Measurements from ENCODE around the gene BTBD9.

BTBD9 gene

DNA sequence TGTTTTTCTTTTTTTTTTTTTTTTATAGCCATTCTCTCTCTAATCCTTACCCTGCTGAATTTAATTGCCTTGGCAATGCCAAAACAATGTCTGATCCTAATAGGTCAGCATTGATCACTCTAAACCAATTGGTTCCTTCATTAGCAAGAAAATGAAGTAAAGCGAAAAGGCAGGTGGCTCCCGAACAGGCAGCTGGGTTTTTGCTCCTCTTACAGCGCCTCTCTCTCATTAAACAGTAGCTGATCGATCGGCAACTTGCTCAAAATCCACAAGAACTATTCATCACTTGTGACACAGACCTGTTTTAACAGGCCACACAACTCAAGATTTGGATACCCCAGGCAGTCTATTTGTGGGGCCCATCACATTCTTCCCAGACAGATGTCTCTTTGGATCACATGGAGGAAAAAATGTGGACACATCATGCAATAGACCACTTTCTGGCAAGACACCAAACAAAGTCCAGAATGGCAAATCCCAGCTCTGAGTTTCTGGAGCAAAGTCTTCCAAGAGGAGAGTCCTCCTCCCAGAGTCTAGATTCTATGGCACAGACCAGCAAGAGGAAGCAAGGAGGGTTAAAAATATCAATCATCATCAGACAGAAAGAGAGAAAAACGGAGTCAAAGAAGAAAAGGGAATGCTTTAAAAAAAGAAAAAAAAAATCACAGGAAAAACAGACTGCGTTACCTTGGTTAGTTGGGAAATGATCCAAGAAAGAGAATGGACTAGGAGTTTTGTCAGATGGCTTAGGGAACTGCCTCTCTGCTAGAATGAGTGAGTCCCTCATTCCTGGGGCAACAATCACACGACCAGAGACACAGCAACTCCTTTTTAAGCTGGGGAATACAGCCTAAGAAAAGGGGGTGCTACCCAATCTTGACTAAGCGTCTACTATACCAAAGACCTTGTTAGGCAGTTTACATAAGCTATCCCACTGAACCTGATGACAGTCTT, 247.8 kb downstream of the BTBD9 start:
- no peaks in the 10 kb centered on the region for H3K36me3 ChIP-seq
- TF ChIP-seq, protein P1, sequence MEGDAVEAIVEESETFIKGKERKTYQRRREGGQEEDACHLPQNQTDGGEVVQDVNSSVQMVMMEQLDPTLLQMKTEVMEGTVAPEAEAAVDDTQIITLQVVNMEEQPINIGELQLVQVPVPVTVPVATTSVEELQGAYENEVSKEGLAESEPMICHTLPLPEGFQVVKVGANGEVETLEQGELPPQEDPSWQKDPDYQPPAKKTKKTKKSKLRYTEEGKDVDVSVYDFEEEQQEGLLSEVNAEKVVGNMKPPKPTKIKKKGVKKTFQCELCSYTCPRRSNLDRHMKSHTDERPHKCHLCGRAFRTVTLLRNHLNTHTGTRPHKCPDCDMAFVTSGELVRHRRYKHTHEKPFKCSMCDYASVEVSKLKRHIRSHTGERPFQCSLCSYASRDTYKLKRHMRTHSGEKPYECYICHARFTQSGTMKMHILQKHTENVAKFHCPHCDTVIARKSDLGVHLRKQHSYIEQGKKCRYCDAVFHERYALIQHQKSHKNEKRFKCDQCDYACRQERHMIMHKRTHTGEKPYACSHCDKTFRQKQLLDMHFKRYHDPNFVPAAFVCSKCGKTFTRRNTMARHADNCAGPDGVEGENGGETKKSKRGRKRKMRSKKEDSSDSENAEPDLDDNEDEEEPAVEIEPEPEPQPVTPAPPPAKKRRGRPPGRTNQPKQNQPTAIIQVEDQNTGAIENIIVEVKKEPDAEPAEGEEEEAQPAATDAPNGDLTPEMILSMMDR (IDR thresholded peaks at IDR 0.05; ENCODE audit: low read depth, low read length) = no peak

DNA sequence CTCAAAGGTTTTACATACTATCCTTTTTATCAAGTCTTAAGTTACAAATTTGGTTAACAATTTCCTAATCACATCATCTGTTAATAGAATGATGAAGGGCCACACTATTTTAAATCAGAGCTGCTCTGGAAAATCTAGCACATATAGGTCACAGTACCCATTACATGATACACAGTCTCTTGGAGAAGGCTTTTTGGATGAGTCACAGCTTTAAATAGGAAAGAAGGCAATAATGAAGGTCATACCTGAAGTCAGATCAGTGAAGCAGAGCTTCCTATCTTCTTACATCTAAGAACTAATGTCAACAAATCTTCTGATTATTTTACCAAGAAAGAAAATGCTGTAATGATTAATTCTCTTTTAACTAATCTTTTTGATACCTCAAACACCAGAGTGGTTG, 248.5 kb downstream of the BTBD9 start:
- TF ChIP-seq, protein P1 (IDR thresholded peaks at IDR 0.05; ENCODE audit: low read depth, low read length) = no peak
- H3K36me3 ChIP-seq = no peaks in the 10 kb centered on the region
- no peak overlapping the region for H3K4me3 ChIP-seq (ENCODE audit: low read depth, low read length)
- no peaks in the 10 kb centered on the region for H3K27me3 ChIP-seq
- H3K9me3 ChIP-seq = no peaks in the 10 kb centered on the region
- H3K4me1 ChIP-seq = peaks cover 8% of the 10 kb centered on the region; the same call in 1 of the 2 replicates
- no peak for DNase-seq

More for the DNA sequence above, 247.8 kb downstream of the BTBD9 start:
- no peak for DNase-seq
- no peaks in the 10 kb centered on the region for H3K27me3 ChIP-seq
- H3K4me3 ChIP-seq (ENCODE audit: low read depth, low read length) = no peak overlapping the region
- H3K4me1 ChIP-seq = peaks cover 8% of the 10 kb centered on the region; the same call in 1 of the 2 replicates
- H3K9me3 ChIP-seq = no peaks in the 10 kb centered on the region

DNA sequence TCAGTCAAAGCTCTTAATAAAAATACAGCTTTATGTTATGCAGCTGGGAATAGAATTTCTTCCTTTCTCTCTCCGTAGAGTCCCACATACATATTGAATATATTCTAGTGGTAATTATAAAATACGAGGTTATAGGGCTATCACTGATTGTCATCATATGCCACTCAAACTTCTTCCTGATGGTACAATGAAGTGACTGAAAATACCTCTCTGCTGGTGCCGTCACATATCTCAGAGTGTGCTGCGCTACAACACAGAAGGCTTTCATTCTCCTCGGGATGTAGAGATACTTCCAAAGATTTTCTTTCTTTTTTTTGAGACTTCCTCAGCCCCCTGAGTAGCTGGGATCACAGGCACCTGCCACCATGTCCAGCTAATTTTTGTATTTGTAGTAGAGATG, 249.9 kb downstream of the BTBD9 start:
- H3K9me3 ChIP-seq = no peaks in the 10 kb centered on the region
- TF ChIP-seq, protein P1 (IDR thresholded peaks at IDR 0.05; ENCODE audit: low read depth, low read length) = no peak
- H3K4me3 ChIP-seq (ENCODE audit: low read depth, low read length) = no peak overlapping the region
- H3K36me3 ChIP-seq = no peaks in the 10 kb centered on the region
- DNase-seq = no peak
- peaks cover 8% of the 10 kb centered on the region; the same call in 1 of the 2 replicates for H3K4me1 ChIP-seq
- no peaks in the 10 kb centered on the region for H3K27me3 ChIP-seq

DNA sequence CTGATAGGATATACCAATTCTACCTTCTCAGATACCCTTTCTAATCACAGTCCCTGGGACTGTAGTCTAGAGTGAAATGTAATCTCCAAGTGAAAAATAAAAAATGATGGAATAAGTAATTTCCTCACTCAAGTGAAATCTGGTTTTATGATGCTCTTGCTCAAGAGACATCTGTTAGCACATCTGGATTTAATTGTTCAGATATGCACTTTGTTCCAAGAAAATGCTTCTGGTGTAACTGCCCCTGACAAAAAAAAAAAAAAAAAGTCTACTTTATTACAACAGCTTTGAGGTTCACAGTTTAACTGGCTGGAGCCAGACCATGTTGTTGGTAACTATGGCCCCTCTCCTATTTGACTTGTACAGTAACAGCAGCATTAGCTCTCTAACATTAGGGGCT, 251.8 kb downstream of the BTBD9 start:
- no peak overlapping the region for H3K4me3 ChIP-seq (ENCODE audit: low read depth, low read length)
- DNase-seq = no peak
- TF ChIP-seq, protein P1 (IDR thresholded peaks at IDR 0.05; ENCODE audit: low read depth, low read length) = no peak
- H3K36me3 ChIP-seq = no peaks in the 10 kb centered on the region
- H3K4me1 ChIP-seq = peaks cover 8% of the 10 kb centered on the region; the same call in 1 of the 2 replicates
- no peaks in the 10 kb centered on the region for H3K27me3 ChIP-seq
- no peaks in the 10 kb centered on the region for H3K9me3 ChIP-seq

DNA sequence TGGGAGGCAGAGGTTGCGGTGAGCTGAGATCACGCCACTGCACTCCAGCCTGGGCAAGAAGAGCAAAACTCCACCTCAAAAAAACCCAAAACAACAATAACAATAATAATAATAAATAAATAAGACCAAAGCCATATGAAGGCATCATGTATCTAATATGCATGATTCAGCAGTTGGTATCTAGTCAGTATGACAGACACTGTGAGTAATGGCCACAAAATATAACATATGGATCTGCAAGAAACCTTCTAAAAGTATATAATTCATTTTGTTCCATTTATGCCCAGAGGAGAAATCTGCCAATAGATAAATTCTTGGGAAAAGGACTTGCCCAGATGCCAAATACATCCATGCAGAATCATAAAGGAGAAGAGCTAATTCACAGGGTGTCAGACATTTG, 252.3 kb downstream of the BTBD9 start:
- TF ChIP-seq, protein P1 (IDR thresholded peaks at IDR 0.05; ENCODE audit: low read depth, low read length) = no peak
- no peaks in the 10 kb centered on the region for H3K9me3 ChIP-seq

DNA sequence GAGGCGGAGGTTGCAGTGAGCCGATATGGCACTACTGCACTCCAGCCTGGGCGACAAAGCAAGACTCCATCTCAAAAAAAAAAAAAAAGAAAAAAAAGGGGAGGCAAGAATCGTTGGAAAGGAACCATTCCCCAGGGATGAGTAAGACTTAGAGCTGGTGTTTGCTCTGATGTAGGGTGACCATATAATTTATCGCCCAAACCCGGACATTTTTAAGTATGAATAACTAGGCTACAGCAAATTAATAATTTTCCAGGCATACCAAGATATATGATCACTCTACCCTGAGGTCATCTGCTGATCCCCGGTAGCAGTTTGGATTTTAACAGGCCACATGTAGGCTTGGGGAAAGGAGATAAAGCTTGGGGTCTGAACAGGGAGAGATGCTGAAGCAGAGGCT, 260.9 kb downstream of the BTBD9 start:
- no peak for DNase-seq
- H3K36me3 ChIP-seq = no peaks in the 10 kb centered on the region
- TF ChIP-seq, protein P1 (IDR thresholded peaks at IDR 0.05; ENCODE audit: low read depth, low read length) = no peak
- no peak overlapping the region for H3K4me3 ChIP-seq (ENCODE audit: low read depth, low read length)
- H3K27me3 ChIP-seq = no peaks in the 10 kb centered on the region
- H3K4me1 ChIP-seq = no peaks in the 10 kb centered on the region
- no peaks in the 10 kb centered on the region for H3K9me3 ChIP-seq

More for the DNA sequence above, 252.3 kb downstream of the BTBD9 start:
- H3K36me3 ChIP-seq = no peaks in the 10 kb centered on the region
- DNase-seq = no peak
- H3K4me3 ChIP-seq (ENCODE audit: low read depth, low read length) = no peak overlapping the region
- H3K4me1 ChIP-seq = peaks cover 8% of the 10 kb centered on the region; the same call in 1 of the 2 replicates
- H3K27me3 ChIP-seq = no peaks in the 10 kb centered on the region
